ENCODE results near the gene PRDX5. TPM values are rescaled to one million over a fixed set of nuclear protein-coding genes. Genes with fewer than 3 reads are reported as not detected.

PRDX5 gene
- total RNA-seq, 4 donors from 2014 or later = 152 to 381 (median 265) TPM

GRCh38 chr11:64367931-64368672 lies 50.2 kb downstream of the PRDX5 start:
- Histone ChIP-seq H3K4me1 (peaks cover 0 to 4% (median 0%) of the 10 kb centered on the region in 4 donors), H3K27ac (no peak overlapping the region), H3K27me3 (no peaks in the 10 kb centered on the region), H3K4me3 (no peak overlapping the region), H3K36me3 (peaks cover 0 to 40% (median 17%) of the 10 kb centered on the region in 4 donors), H3K9me3 (no peaks in the 10 kb centered on the region)
- intact Hi-C loops (cut with DNase I; ENCODE audit: low total_unique reads) = no loop called here
- 93% methylated on average over 42 of the region's 46 CpGs; no CpG with 5 or more reads in 1 of the 2 donors for WGBS, 2 donors (ENCODE audit: low coverage in 1 of 2)
- DNase-seq = no peak
- in situ Hi-C loops (cut with MboI; ENCODE audit: low pct_ligation_motif_present in 1 of 4, low pct_unique_long_range_greater_than_20kb in 1 of 4, low sequenced_read_pairs in 3 of 4) = no loop called here
- TF ChIP-seq POLR2A (IDR thresholded peaks at IDR 0.05) (no peak), EP300 (IDR thresholded peaks at IDR 0.05; ENCODE audit: low read depth) (no peak), CTCF (IDR thresholded peaks at IDR 0.05) (no peak), POLR2AphosphoS5 (IDR thresholded peaks at IDR 0.05) (no peak)

GRCh38 chr11:64368673-64369074 lies 50.8 kb downstream of the PRDX5 start:
- in situ Hi-C loops (cut with MboI; ENCODE audit: low pct_ligation_motif_present in 1 of 4, low pct_unique_long_range_greater_than_20kb in 1 of 4, low sequenced_read_pairs in 3 of 4) = no loop called here
- intact Hi-C loops (cut with DNase I; ENCODE audit: low total_unique reads) = no loop called here
- Histone ChIP-seq H3K9me3 (no peaks in the 10 kb centered on the region), H3K36me3 (peaks cover 0 to 37% (median 15%) of the 10 kb centered on the region in 4 donors), H3K4me3 (no peak overlapping the region), H3K27me3 (no peaks in the 10 kb centered on the region), H3K27ac (no peak overlapping the region), H3K4me1 (peaks cover 0 to 4% (median 2%) of the 10 kb centered on the region in 4 donors)
- no peak for DNase-seq
- 92% methylated on average over 28 of the region's 28 CpGs; no CpG with 5 or more reads in 1 of the 2 donors for WGBS, 2 donors (ENCODE audit: low coverage in 1 of 2)
- TF ChIP-seq EP300 (IDR thresholded peaks at IDR 0.05; ENCODE audit: low read depth) (no peak), CTCF (IDR thresholded peaks at IDR 0.05) (no peak), POLR2AphosphoS5 (IDR thresholded peaks at IDR 0.05) (no peak), POLR2A (IDR thresholded peaks at IDR 0.05) (no peak)

GRCh38 chr11:64369440-64370421 lies 51.8 kb downstream of the PRDX5 start:
- H3K27me3 ChIP-seq = no peaks in the 10 kb centered on the region
- DNase-seq = no peak
- 96% methylated on average over 80 of the region's 82 CpGs; no CpG with 5 or more reads in 1 of the 2 donors for WGBS, 2 donors (ENCODE audit: low coverage in 1 of 2)
- H3K27ac ChIP-seq = no peak overlapping the region
- intact Hi-C loops (cut with DNase I; ENCODE audit: low total_unique reads) (no loop called here), in situ Hi-C loops (cut with MboI; ENCODE audit: low pct_ligation_motif_present in 1 of 4, low pct_unique_long_range_greater_than_20kb in 1 of 4, low sequenced_read_pairs in 3 of 4) (no loop called here)
- no peak overlapping the region for H3K4me3 ChIP-seq
- H3K9me3 ChIP-seq = no peaks in the 10 kb centered on the region
- no peak for TF ChIP-seq POLR2AphosphoS5 (IDR thresholded peaks at IDR 0.05)
- no peak for TF ChIP-seq POLR2A (IDR thresholded peaks at IDR 0.05)
- no peak for TF ChIP-seq EP300 (IDR thresholded peaks at IDR 0.05; ENCODE audit: low read depth)
- no peak for TF ChIP-seq CTCF (IDR thresholded peaks at IDR 0.05)
- H3K36me3 ChIP-seq = peaks cover 0 to 37% (median 15%) of the 10 kb centered on the region in 4 donors
- peaks cover 0 to 4% (median 2%) of the 10 kb centered on the region in 4 donors for H3K4me1 ChIP-seq

- Histone ChIP-seq H3K27ac (no peak overlapping the region), H3K36me3 (peaks cover 0 to 31% (median 12%) of the 10 kb centered on the region in 4 donors), H3K27me3 (no peaks in the 10 kb centered on the region), H3K9me3 (no peaks in the 10 kb centered on the region), H3K4me3 (no peak overlapping the region), H3K4me1 (peaks cover 0 to 4% (median 2%) of the 10 kb centered on the region in 4 donors)
- WGBS, 2 donors (ENCODE audit: low coverage in 1 of 2) = 85 to 100% methylated on average over 2 to 15 of the region's 22 CpGs
- no peak for DNase-seq
- in situ Hi-C loops (cut with MboI; ENCODE audit: low pct_ligation_motif_present in 1 of 4, low pct_unique_long_range_greater_than_20kb in 1 of 4, low sequenced_read_pairs in 3 of 4) = no loop called here
- TF ChIP-seq POLR2A (IDR thresholded peaks at IDR 0.05) = no peak
- TF ChIP-seq POLR2AphosphoS5 (IDR thresholded peaks at IDR 0.05) = no peak
- intact Hi-C loops (cut with DNase I; ENCODE audit: low total_unique reads) = no loop called here
Measured at GRCh38 chr11:64371201-64371600, 53.3 kb downstream of the PRDX5 start.

Small RNA genes within 50 kb of the gene (small RNA-seq; reads per million reads assigned to genes)
- 0 to 1.1 (median 0.34) reads per million in 4 donors for gene MIR1237
- gene MIR7155 = 0.28 to 0.88 (median 0.70) reads per million in 4 donors
- 0 reads per million in 4 donors for gene RF00019

Other genes with a start within 250 kb of the PRDX5 start
- 10 to 100 TPM; 42.9 to 50.7 (median 50.1) TPM for gene MACROD1, start 152.0 kb upstream of the PRDX5 start, total RNA-seq
- 100 to 1,000 TPM in 1 of 4 donors, 10 to 100 TPM in 3; 45.3 to 181 (median 65.9) TPM for gene STIP1, start 131.9 kb upstream of the PRDX5 start, total RNA-seq
- 10 to 100 TPM; 14.6 to 63.3 (median 28.6) TPM for gene FERMT3, start 111.4 kb upstream of the PRDX5 start, total RNA-seq
- gene TRPT1, start 91.9 kb upstream of the PRDX5 start, total RNA-seq = 100 to 1,000 TPM in 2 of 4 donors, 10 to 100 TPM in 2; 82.4 to 113 (median 99.1) TPM
- 100 to 1,000 TPM in 3 of 4 donors, 10 to 100 TPM in 1; 84.0 to 215 (median 127) TPM for gene NUDT22, start 91.8 kb upstream of the PRDX5 start, total RNA-seq
- 100 to 1,000 TPM in 1 of 4 donors, 10 to 100 TPM in 3; 52.6 to 214 (median 76.0) TPM for gene DNAJC4, start 87.6 kb upstream of the PRDX5 start, total RNA-seq
- 10 to 100 TPM; 34.0 to 84.9 (median 36.8) TPM for gene VEGFB, start 83.5 kb upstream of the PRDX5 start, total RNA-seq
- 100 to 1,000 TPM in 2 of 4 donors, 10 to 100 TPM in 2; 63.6 to 203 (median 102) TPM for gene FKBP2, start 77.0 kb upstream of the PRDX5 start, total RNA-seq
- gene PPP1R14B, start 71.2 kb upstream of the PRDX5 start, total RNA-seq = 10 to 100 TPM; 62.8 to 80.4 (median 73.2) TPM
- 100 to 1,000 TPM in 2 of 4 donors, 10 to 100 TPM in 2; 64.5 to 115 (median 91.2) TPM for gene PLCB3, start 66.6 kb upstream of the PRDX5 start, total RNA-seq
- 100 to 1,000 TPM in 3 of 4 donors, 10 to 100 TPM in 1; 93.9 to 154 (median 139) TPM for gene BAD, start 33.5 kb upstream of the PRDX5 start, total RNA-seq
- gene GPR137, start 32.3 kb upstream of the PRDX5 start, total RNA-seq = 10 to 100 TPM in 3 of 4 donors, 1 to 10 TPM in 1; 6.4 to 35.2 (median 27.4) TPM
- gene KCNK4, start 26.8 kb upstream of the PRDX5 start, total RNA-seq = under 1 TPM in 1 of 4 donors, not detected in 3; 0.27 TPM
- gene CATSPERZ, start 17.8 kb upstream of the PRDX5 start, total RNA-seq = 10 to 100 TPM in 1 of 4 donors, not detected in 3; 20.9 TPM
- gene ESRRA, start 12.6 kb upstream of the PRDX5 start, total RNA-seq = 100 to 1,000 TPM; 142 to 272 (median 221) TPM
- 10 to 100 TPM; 59.1 to 99.9 (median 82.7) TPM for gene TRMT112, start 562 bp upstream of the PRDX5 start, total RNA-seq
- 100 to 1,000 TPM in 1 of 4 donors, 10 to 100 TPM in 3; 24.8 to 203 (median 47.1) TPM for gene CCDC88B, start 22.1 kb downstream of the PRDX5 start, total RNA-seq
- 10 to 100 TPM; 14.5 to 86.0 (median 34.5) TPM for gene RPS6KA4, start 41.0 kb downstream of the PRDX5 start, total RNA-seq
- gene SLC22A11, start 237.8 kb downstream of the PRDX5 start, total RNA-seq = not detected

Data from transverse colon (tissue), 4 donors.